ENCODE results near the gene CP. TPM values are rescaled to one million over a fixed set of nuclear protein-coding genes. Genes with fewer than 3 reads are reported as not detected.

Gene CP
- total and polyA plus RNA-seq, 9 of the 15 experiments (the other 6 are each of a cell fraction or from before 2014, with no cell fraction given) = 0.30 to 0.75 TPM; not detected in 7

- no TSS peak for BruUV-seq (replicated peaks)
- POLR2A ChIA-PET = interaction anchor here (1.4 kb wide), 1 partner anchor 11 kb away, joined by 3 read pairs; no protein-coding TSS in a partner anchor
Measured at GRCh38 chr3:149269687-149270086, 48.1 kb upstream of the CP start.

More at GRCh38 chr3:149269687-149270086, 48.1 kb upstream of the CP start:
- ATAC-seq (no peak), FAIRE-seq (no peak), DNase-seq (ENCODE audit: extremely low read depth in 1 of 4, low spot score in 3 of 4) (no peak)
- no peak overlapping the region for H3K27ac ChIP-seq (ENCODE audit: extremely low read depth, low read depth, low read length)
- no peak overlapping the region for H3K4me2 ChIP-seq (ENCODE audit: insufficient read depth, low read length)
- no peak overlapping the region for H3K9ac ChIP-seq (ENCODE audit: insufficient read depth in 1 of 2, low read depth in 2 of 2, low read length in 2 of 2)
- intact Hi-C loops (cut with micrococcal nuclease) = loop anchor here (5.0 kb wide), 1 partner anchor 407 kb away; no protein-coding TSS in a partner anchor
- 27% methylated on average over 7 of the region's 7 CpGs for WGBS (ENCODE audit: insufficient coverage, low coverage, missing lambda C conversion rate)
- H3K9me3 ChIP-seq (replicated peaks; ENCODE audit: control insufficient read depth, insufficient read depth, low read depth, low read length) = no peaks in the 10 kb centered on the region
- H3K79me2 ChIP-seq (ENCODE audit: control insufficient read depth, insufficient read depth, low read length) = no peaks in the 10 kb centered on the region
- in situ Hi-C loops (cut with MboI) = loop anchor here (5.0 kb wide), 2 partner anchors 152 to 312 kb away; no protein-coding TSS in a partner anchor
- H4K20me1 ChIP-seq (replicated peaks; ENCODE audit: control insufficient read depth, insufficient read depth, low read length) = no peaks in the 10 kb centered on the region
- peaks cover 2 to 4% of the 10 kb centered on the region in 2 experiments; a peak in 1 of 5 replicates for H3K27me3 ChIP-seq (ENCODE audit: control insufficient read depth in 2 of 2, insufficient read depth in 2 of 2, low read length in 2 of 2)
- CTCF ChIA-PET (ENCODE audit: low intra/inter-chr PET ratio) = interaction anchor here (0.5 to 6.7 kb wide), 3 partner anchors 9 to 314 kb away, joined by 3 to 210 read pairs (median 3); no protein-coding TSS in a partner anchor
- no peaks in the 10 kb centered on the region for H3K36me3 ChIP-seq (ENCODE audit: control insufficient read depth, insufficient read depth, low read length)
- no peak overlapping the region for H3K4me3 ChIP-seq
- H3K4me1 ChIP-seq (replicated peaks in 1 of 2; ENCODE audit: control insufficient read depth in 2 of 2, insufficient read depth in 2 of 2, low read length in 2 of 2) = no peaks in the 10 kb centered on the region
- no peaks in the 10 kb centered on the region for H3K9me1 ChIP-seq (ENCODE audit: control insufficient read depth, insufficient read depth, low read length)
- no peak overlapping the region for H2AFZ ChIP-seq (ENCODE audit: low read depth, low read length)
- TF ChIP-seq FOXP4 (CRISPR knock-in tag; IDR thresholded peaks at IDR 0.05; ENCODE audit: borderline replicate concordance) (no peak), DPF2 (IDR thresholded peaks at IDR 0.05) (no peak), ZC3H8 (IDR thresholded peaks at IDR 0.05) (no peak), HLTF (IDR thresholded peaks at IDR 0.05) (no peak), ARID4B (CRISPR knock-in tag; IDR thresholded peaks at IDR 0.05) (no peak)
